PC-3 (cell line): ENCODE measurements around the gene CCDC60. TPM values are rescaled to one million over a fixed set of nuclear protein-coding genes. Genes with fewer than 3 reads are reported as not detected.

Source experiments
- ATAC-seq: fragments of 200-7000 bp; cut with Tn5 transposase; 2 replicates; pipeline ENCODE4 v1.9.1; 2020; ENCODE audit warnings: mild to moderate bottlenecking, moderate library complexity
- BruUV-seq: library from RNA; stranded (reverse); fragments of 400-500 nt; replicated peaks from 2 replicates; lab custom pipeline; 2021; lab: Mats Ljungman, UMichigan
- CTCF ChIA-PET: fragments of 300-600 bp; sonication (Branson Sonifier 250); formaldehyde crosslinking; loops from one replicate; lab custom pipeline; 2022; ENCODE audit warnings: antibody characterized with exemption; lab: Charles Lee
- POLR2A ChIA-PET: fragments of 300-600 bp; sonication (Branson Sonifier 250); formaldehyde crosslinking; loops from one replicate; lab custom pipeline; 2022; ENCODE audit warnings: antibody characterized with exemption; ENCODE audit not compliant: unreplicated experiment; lab: Charles Lee
- DNase-seq: peaks from one replicate; pipeline ENCODE4 v3.0.0-alpha.2; 2015
- H2AFZ ChIP-seq: fragments of 300-600 bp; sonication (generic); 2 replicates; pipeline ENCODE4 v1.6.0; 2016; ENCODE audit warnings: antibody characterized with exemption, low read length
- H3F3A ChIP-seq: fragments of 300-600 bp; sonication (generic); one replicate; pipeline ENCODE4 v1.6.0; 2017; ENCODE audit warnings: antibody characterized with exemption, low read length, control low read depth, mild to moderate bottlenecking; ENCODE audit not compliant: unreplicated experiment
- H3K27ac ChIP-seq: fragments of 300-600 bp; sonication (generic); 2 replicates; pipeline ENCODE4 v1.5.1; 2016; ENCODE audit warnings: mild to moderate bottlenecking, low read length
- H3K27me3 ChIP-seq: fragments of 300-600 bp; sonication (generic); 2 replicates; pipeline ENCODE4 v1.6.1; 2016; ENCODE audit warnings: low read length, mixed read lengths
- H3K36me3 ChIP-seq: fragments of 300-600 bp; sonication (generic); 2 replicates; pipeline ENCODE4 v1.6.1; 2016; ENCODE audit warnings: low read depth, mixed run types, low read length, mixed read lengths
- H3K4me1 ChIP-seq: fragments of 300-600 bp; sonication (generic); 2 replicates; pipeline ENCODE4 v1.5.1; 2016; ENCODE audit warnings: low read length; ENCODE audit not compliant: insufficient read depth
- H3K4me2 ChIP-seq: fragments of 300-600 bp; sonication (generic); 2 replicates; pipeline ENCODE4 v1.6.0; 2016; ENCODE audit warnings: low read length
- H3K4me3 ChIP-seq: fragments of 300-600 bp; sonication (generic); 2 replicates; pipeline ENCODE4 v1.5.1; 2016; ENCODE audit warnings: mild to moderate bottlenecking, low read length, mixed read lengths
- H3K79me2 ChIP-seq: fragments of 300-600 bp; sonication (generic); 2 replicates; pipeline ENCODE4 v1.6.1; 2017; ENCODE audit warnings: low read length, mixed read lengths
- H3K9ac ChIP-seq: fragments of 300-600 bp; sonication (generic); 2 replicates; pipeline ENCODE4 v1.6.0; 2016; ENCODE audit warnings: mild to moderate bottlenecking, low read length
- H3K9me2 ChIP-seq: fragments of 300-600 bp; sonication (generic); replicated peaks from 2 replicates; pipeline ENCODE4 v1.6.1; 2016; ENCODE audit warnings: mixed run types, low read length, mixed read lengths
- H3K9me3 ChIP-seq: fragments of 300-600 bp; sonication (generic); 2 replicates; pipeline ENCODE4 v1.6.1; 2016; ENCODE audit warnings: low read length, mixed read lengths
- H4K20me1 ChIP-seq: fragments of 300-600 bp; sonication (generic); 2 replicates; pipeline ENCODE4 v1.6.1; 2016; ENCODE audit warnings: low read length, mixed read lengths
- EZH2 ChIP-seq: fragments of 300-600 bp; sonication (generic); IDR thresholded peaks from one replicate; pipeline ENCODE4 v1.6.1; 2017; ENCODE audit warnings: antibody characterized with exemption, mild to moderate bottlenecking, low read length; ENCODE audit not compliant: unreplicated experiment
- EZH2phosphoT487 ChIP-seq: fragments of 300-600 bp; sonication (generic); IDR thresholded peaks from 2 replicates; pipeline ENCODE4 v1.6.1; 2018; ENCODE audit warnings: mild to moderate bottlenecking, antibody characterized with exemption, low read length, borderline replicate concordance
- intact Hi-C: fragments of 100-400 bp; cut with micrococcal nuclease; formaldehyde crosslinking; loops from 2 replicates; pipeline ENCODE4 v1.9.0; 2023
- total RNA-seq: library from RNA; depleted of rRNA; stranded (reverse); fragments of >200 nt; gene quantifications from 2 replicates; pipeline ENCODE4 v1.2.3, GENCODE V29; 2014
- TF ChIP-seq, protein P1 (sequence below): fragments of 300-600 bp; sonication (generic); conservative IDR thresholded peaks from 2 replicates; pipeline ENCODE4 v1.5.1; 2017; ENCODE audit warnings: antibody characterized with exemption, low read depth, mild to moderate bottlenecking, low read length

The CCDC60 gene
- total RNA-seq, 1 experiment from 2014 or later, result not detected

GRCh38 chr12:119397540-119397939 lies 63.0 kb downstream of the CCDC60 start:
- H3K27me3 ChIP-seq, result peaks cover 19% of the 10 kb centered on the region
- H3K9ac ChIP-seq, result no peak overlapping the region
- H3K4me2 ChIP-seq, result no peak overlapping the region
- POLR2A ChIA-PET, result no interaction called here
- ATAC-seq, result no peak
- H3K9me3 ChIP-seq, result no peaks in the 10 kb centered on the region
- DNase-seq, result no peak
- CTCF ChIA-PET, result no interaction called here
- H3K79me2 ChIP-seq, result no peaks in the 10 kb centered on the region
- H4K20me1 ChIP-seq, result no peaks in the 10 kb centered on the region
- TF ChIP-seq EZH2, result no peak
- TF ChIP-seq EZH2phosphoT487, result no peak
- TF ChIP-seq, protein P1, sequence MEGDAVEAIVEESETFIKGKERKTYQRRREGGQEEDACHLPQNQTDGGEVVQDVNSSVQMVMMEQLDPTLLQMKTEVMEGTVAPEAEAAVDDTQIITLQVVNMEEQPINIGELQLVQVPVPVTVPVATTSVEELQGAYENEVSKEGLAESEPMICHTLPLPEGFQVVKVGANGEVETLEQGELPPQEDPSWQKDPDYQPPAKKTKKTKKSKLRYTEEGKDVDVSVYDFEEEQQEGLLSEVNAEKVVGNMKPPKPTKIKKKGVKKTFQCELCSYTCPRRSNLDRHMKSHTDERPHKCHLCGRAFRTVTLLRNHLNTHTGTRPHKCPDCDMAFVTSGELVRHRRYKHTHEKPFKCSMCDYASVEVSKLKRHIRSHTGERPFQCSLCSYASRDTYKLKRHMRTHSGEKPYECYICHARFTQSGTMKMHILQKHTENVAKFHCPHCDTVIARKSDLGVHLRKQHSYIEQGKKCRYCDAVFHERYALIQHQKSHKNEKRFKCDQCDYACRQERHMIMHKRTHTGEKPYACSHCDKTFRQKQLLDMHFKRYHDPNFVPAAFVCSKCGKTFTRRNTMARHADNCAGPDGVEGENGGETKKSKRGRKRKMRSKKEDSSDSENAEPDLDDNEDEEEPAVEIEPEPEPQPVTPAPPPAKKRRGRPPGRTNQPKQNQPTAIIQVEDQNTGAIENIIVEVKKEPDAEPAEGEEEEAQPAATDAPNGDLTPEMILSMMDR, result no peak
- intact Hi-C loops, result no loop called here
- no peaks in the 10 kb centered on the region for H3K4me1 ChIP-seq
- H2AFZ ChIP-seq, result no peak overlapping the region
- H3K4me3 ChIP-seq, result no peak overlapping the region
- H3K36me3 ChIP-seq, result no peaks in the 10 kb centered on the region
- H3F3A ChIP-seq, result no peaks in the 10 kb centered on the region
- no peaks in the 10 kb centered on the region for H3K9me2 ChIP-seq
- no TSS peak for BruUV-seq
- H3K27ac ChIP-seq, result no peak overlapping the region

DNA sequence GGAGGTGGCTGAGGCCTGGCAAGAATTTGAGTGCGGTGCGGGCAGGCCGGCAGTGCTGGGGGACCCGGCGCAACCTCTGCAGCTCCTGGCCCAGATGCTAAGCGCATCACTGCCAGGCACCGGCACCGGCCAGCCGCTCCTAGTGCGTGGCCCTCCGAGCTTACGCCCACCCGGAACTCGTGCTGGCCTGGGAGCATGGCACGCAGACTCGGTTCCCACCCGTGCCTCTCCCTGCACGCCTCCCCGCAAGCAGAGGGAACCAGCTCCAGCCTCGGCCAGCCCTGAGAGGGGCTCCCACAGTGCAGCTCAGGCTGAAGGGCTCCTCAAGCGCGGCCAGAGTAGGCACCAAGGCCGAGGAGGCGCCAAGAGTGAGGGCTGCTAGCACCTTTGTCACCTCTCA lies 63.7 kb downstream of the CCDC60 start:
- no peaks in the 10 kb centered on the region for H3K9me2 ChIP-seq
- H3K36me3 ChIP-seq, result no peaks in the 10 kb centered on the region
- ChIA-PET CTCF (no interaction called here), POLR2A (no interaction called here)
- H3K4me1 ChIP-seq, result no peaks in the 10 kb centered on the region
- no peaks in the 10 kb centered on the region for H3F3A ChIP-seq
- H3K4me2 ChIP-seq, result no peak overlapping the region
- no peak overlapping the region for H3K4me3 ChIP-seq
- TF ChIP-seq, protein P1, result no peak
- no peak for TF ChIP-seq EZH2phosphoT487
- no peak for TF ChIP-seq EZH2
- intact Hi-C loops, result no loop called here
- BruUV-seq, result no TSS peak
- H3K9me3 ChIP-seq, result no peaks in the 10 kb centered on the region
- DNase-seq (no peak), ATAC-seq (no peak)
- H3K9ac ChIP-seq, result no peak overlapping the region
- no peaks in the 10 kb centered on the region for H4K20me1 ChIP-seq
- peaks cover 19% of the 10 kb centered on the region for H3K27me3 ChIP-seq
- no peak overlapping the region for H2AFZ ChIP-seq
- no peaks in the 10 kb centered on the region for H3K79me2 ChIP-seq
- no peak overlapping the region for H3K27ac ChIP-seq

DNA sequence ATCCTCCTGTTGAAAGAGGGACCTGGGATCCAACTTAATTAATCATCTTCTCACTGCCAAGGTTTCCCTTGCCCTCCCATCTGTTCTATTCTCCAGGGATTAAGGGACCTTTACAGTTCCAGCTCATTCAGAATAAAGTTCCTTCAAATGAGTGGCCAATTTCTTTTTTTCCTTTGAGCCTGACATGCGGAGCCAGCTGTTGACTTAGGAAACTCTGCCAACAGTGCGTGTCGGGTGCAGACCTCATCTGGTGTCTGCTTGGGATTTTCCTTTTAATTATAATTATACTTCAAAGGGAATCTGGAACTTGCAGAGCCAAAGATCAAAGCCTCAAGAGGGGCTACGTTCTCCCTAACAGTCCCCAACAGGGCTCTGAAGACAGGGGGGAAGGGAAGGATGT lies 64.8 kb downstream of the CCDC60 start:
- no peak overlapping the region for H2AFZ ChIP-seq
- H4K20me1 ChIP-seq, result no peaks in the 10 kb centered on the region
- DNase-seq (no peak), ATAC-seq (no peak)
- no peaks in the 10 kb centered on the region for H3K79me2 ChIP-seq
- TF ChIP-seq, protein P1, result no peak
- TF ChIP-seq EZH2 (no peak), EZH2phosphoT487 (no peak)
- H3F3A ChIP-seq, result no peaks in the 10 kb centered on the region
- H3K4me2 ChIP-seq, result no peak overlapping the region
- CTCF ChIA-PET, result no interaction called here
- H3K9ac ChIP-seq, result no peak overlapping the region
- POLR2A ChIA-PET, result no interaction called here
- BruUV-seq, result no TSS peak
- no peak overlapping the region for H3K4me3 ChIP-seq
- H3K27ac ChIP-seq, result no peak overlapping the region
- H3K4me1 ChIP-seq, result no peaks in the 10 kb centered on the region
- intact Hi-C loops, result no loop called here
- peaks cover 19% of the 10 kb centered on the region for H3K27me3 ChIP-seq
- H3K9me3 ChIP-seq, result no peaks in the 10 kb centered on the region
- no peaks in the 10 kb centered on the region for H3K36me3 ChIP-seq
- no peaks in the 10 kb centered on the region for H3K9me2 ChIP-seq
